HG03469 (cell line): ENCODE measurements around the gene NUP42.
"Not testable (repeated sequence)": the region's sequence is repeated elsewhere in the genome, so short reads cannot be mapped to it uniquely, and the experiment has no call there.

Experiments
- ATAC-seq: cut with Tn5 transposase; IDR thresholded peaks from one replicate; pipeline ENCODE4 v1.9.1; 2021; ENCODE audit warnings: mild to moderate bottlenecking, moderate library complexity, moderate number of reproducible peaks; ENCODE audit not compliant: unreplicated experiment

The NUP42 gene

DNA sequence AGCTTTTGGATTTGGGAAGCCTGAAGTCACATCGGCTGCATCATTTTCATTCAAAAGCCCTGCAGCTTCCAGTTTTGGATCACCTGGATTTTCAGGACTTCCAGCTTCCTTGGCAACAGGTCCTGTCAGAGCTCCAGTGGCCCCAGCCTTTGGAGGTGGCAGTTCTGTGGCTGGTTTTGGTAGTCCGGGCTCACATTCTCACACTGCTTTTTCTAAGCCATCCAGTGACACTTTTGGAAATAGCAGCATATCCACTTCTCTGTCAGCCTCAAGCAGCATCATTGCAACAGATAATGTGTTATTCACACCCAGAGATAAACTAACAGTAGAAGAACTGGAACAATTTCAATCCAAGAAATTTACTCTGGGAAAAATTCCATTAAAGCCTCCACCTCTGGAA lies 18.5 kb downstream of the NUP42 start:
- no peak for ATAC-seq

GRCh38 chr7:23204241-23204640 lies 22.4 kb downstream of the NUP42 start:
- ATAC-seq, result no peak

- ATAC-seq, result no peak
Observed at GRCh38 chr7:23205577-23205908, 23.7 kb downstream of the NUP42 start.

- no peak for ATAC-seq
Observed at GRCh38 chr7:23205909-23206767, 24.3 kb downstream of the NUP42 start.

- ATAC-seq, result no peak
Observed at GRCh38 chr7:23207021-23207420, 25.2 kb downstream of the NUP42 start.

DNA sequence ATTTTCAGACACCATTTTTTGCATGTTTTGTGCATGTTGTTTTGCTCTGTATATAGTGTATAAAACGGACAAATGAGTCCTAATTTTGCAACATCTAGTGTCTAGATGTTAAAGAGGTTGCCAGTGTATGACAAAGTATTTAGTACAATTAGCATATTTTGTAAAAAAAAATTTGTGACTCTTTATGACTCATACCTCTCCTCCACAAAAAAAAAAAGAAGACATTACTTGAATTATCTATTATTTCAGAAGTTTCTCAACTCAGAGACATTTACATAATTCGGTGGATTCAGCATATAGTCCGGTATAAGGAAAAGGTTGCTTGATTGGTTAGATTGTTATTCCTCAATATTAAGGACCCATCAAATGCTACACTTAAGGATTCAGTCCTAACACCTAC lies 26.0 kb downstream of the NUP42 start:
- no peak for ATAC-seq

GRCh38 chr7:23208316-23208715 lies 26.5 kb downstream of the NUP42 start:
- no peak for ATAC-seq

- no peak for ATAC-seq
Observed at GRCh38 chr7:23210506-23210905, 28.7 kb downstream of the NUP42 start.

- no peak for ATAC-seq
Observed at GRCh38 chr7:23211589-23211988, 29.7 kb downstream of the NUP42 start.

DNA sequence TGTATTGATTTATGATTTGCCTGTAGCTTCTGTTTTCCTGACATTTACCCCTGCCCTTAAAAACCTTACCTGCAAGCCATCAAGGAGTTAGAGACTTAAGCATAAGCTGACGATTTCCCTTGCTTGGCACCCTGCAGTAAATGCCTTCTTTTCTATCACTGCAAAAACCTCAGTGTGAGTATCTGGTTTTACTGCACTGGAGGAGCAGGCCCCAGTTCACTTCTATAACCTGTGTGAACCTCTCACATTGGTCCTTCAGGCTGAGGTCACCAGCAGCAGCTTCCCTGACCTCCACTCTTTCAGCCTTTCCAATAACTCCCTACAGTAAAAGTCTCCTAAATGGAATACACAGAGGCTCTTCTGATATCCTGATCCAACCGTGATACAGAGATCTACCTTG lies 30.5 kb downstream of the NUP42 start:
- no peak for ATAC-seq

GRCh38 chr7:23212841-23213240 lies 31.0 kb downstream of the NUP42 start:
- no peak for ATAC-seq

- no peak for ATAC-seq
Observed at GRCh38 chr7:23213755-23214154, 31.9 kb downstream of the NUP42 start.

GRCh38 chr7:23214423-23214822 lies 32.6 kb downstream of the NUP42 start:
- ATAC-seq, result no peak

GRCh38 chr7:23214938-23215337 lies 33.1 kb downstream of the NUP42 start:
- ATAC-seq, result no peak

DNA sequence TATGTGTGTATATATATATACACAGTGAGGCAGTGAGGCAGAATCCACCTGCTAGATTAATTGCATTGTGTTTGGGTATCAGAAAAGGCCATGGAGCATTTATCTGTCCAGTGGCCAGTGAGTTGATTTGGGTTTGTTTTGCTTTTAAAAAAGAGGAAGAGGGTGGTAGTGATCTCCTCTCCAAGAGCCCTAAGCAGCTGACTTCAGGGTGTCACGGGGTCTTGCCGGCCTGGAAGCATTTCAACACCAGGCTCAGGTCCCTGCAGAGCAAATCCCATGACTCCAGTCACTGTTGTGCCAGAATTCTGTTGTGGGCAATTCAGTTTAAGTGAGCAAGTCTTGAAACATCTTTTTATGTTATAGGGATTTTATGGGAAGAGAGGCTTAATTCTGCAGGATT lies 34.2 kb downstream of the NUP42 start:
- ATAC-seq, result no peak

- no peak for ATAC-seq
Observed at GRCh38 chr7:23218196-23218595, 36.3 kb downstream of the NUP42 start.

DNA sequence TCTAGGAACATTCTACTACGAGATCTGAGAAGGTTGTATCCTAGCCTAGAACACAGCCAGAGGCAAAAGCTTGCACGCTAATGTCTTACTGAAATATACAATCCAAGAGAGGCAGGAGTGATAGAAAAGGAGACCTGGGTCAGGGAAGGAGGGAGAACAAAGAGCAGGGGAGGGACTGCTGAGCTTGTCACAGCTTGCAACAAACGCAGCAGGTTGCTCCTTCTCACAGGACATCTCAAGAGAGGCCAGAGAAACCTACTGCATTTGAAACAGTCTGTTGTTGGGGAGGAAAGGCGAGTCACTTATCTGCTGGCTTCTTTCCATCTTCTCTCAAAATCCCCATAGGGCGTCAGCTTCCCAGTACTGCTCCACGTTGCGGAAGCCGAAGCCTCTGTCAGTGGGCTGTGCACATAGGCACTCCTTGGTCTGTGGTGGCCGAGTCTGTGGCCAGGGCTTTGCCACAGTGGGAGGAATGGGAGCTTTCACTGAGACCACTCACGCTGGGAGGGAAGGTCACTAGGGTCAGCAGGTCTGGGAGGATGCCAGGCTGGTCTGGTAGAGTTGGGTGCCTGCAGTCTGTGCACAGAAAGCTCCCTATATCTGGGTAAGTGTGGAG lies 39.0 kb downstream of the NUP42 start:
- ATAC-seq, result no peak

DNA sequence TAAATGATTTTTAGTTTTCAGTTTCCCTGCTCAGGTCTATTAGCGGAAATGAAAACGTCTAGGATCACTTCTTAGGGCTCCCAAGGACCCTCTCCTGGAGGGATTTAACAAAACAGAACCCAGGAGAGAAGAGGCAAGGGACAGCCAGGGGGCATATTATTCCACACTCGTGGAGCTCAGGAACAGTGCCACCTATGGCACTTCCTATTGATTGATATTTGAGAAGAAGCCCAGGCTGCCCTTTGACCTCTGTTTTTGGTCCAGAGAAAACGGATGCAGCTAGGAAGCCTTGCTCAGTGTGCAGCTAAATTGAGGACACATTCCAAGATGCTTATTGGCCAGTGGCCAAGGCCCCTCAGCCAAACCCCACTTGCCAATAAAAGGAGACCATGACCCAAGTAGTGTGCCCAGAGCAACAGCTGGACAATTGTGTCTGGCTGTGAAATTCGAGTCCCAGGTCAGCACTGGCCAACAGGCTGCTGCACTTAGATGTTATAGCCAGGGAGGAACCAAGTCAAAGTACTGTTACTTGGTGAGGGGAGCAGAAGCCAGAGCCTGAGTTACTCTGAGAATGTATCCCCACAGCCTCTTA lies 40.7 kb downstream of the NUP42 start:
- no peak for ATAC-seq

DNA sequence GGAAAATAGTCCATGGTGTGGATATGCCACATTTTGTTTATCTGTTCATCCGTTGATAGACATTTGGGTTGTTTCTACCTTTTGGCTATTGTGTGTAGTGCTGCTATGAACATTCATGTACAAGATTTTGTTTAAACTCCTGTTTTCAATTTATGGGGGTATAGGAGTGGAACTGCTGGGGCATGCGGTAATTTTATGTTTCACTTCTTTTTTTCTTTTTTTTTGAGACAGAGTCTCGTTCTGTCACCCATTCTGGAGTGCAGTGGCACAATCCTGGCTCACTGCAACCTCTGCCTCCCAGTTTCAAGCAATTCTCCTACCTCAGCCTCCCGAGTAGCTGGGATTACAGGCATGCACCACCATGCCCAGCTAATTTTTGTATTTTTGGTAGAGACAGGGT lies 42.5 kb downstream of the NUP42 start:
- ATAC-seq, result not testable (repeated sequence)

DNA sequence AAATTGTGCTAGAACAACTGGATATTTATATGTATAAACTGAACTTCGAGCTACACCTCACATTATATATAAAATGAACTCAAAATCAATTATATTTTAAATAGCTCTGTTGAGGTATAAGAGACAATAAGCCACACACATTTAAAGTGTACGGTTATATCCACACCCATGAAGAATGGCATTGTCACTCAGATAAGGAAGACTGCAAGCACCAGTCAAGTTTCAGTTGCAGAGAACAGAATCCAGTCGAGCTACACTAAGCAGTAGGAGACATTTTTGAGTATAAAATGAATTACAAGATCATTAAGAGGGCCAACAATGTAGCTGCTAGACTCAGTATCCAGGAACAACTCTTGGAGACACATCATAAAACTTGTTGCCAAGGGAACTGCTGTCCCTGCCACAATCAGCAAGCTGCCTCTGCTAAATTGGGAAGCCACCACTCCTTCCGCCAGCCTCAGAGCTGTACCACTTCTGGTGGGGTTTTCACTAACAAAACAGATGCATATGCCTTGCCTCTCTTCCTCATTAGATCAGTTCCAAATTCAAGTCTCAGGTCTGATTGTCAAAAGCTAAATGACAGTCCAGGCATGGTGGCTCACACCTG lies 45.1 kb downstream of the NUP42 start:
- no peak for ATAC-seq

GRCh38 chr7:23228412-23228811 lies 46.6 kb downstream of the NUP42 start:
- ATAC-seq, result no peak

GRCh38 chr7:23230641-23231101 lies 48.8 kb downstream of the NUP42 start:
- no peak for ATAC-seq
